Measurements from ENCODE around the gene HAUS7.

DNA sequence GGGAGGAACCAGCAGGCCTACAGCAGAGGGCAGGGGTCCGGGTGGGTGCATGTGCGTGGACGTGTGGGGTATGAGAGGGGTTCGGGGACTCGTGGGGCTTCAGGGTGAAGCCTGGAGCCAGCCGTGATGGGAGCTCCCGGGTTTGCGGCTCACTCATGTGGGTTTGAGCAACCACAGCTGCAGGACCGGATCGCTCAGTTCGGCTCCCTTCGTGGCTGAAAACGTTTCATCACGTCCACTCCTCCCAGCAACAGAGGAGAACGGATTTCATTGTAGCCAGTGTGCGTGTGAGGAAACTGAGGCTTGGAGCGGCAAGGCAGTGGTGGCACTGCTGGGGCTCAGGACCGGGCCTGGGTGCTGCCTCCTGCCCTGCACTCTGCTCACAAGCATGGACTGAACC, 35.0 kb upstream of the HAUS7 start:
- TF ChIP-seq, protein P1, sequence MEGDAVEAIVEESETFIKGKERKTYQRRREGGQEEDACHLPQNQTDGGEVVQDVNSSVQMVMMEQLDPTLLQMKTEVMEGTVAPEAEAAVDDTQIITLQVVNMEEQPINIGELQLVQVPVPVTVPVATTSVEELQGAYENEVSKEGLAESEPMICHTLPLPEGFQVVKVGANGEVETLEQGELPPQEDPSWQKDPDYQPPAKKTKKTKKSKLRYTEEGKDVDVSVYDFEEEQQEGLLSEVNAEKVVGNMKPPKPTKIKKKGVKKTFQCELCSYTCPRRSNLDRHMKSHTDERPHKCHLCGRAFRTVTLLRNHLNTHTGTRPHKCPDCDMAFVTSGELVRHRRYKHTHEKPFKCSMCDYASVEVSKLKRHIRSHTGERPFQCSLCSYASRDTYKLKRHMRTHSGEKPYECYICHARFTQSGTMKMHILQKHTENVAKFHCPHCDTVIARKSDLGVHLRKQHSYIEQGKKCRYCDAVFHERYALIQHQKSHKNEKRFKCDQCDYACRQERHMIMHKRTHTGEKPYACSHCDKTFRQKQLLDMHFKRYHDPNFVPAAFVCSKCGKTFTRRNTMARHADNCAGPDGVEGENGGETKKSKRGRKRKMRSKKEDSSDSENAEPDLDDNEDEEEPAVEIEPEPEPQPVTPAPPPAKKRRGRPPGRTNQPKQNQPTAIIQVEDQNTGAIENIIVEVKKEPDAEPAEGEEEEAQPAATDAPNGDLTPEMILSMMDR (IDR thresholded peaks at IDR 0.05): no peak
- TF ChIP-seq POLR2A (IDR thresholded peaks at IDR 0.05) (no peak), POLR2AphosphoS5 (IDR thresholded peaks at IDR 0.05) (no peak)
